HepG2 (cell line): ENCODE data around the gene AP4S1. TPM values are rescaled to one million over a fixed set of nuclear protein-coding genes. Genes with fewer than 3 reads are reported as not detected.

Experiments used
- DRAP1 ChIP-seq: IDR thresholded peaks from 2 replicates; pipeline ENCODE4 v1.6.1; 2016; ENCODE audit warnings: missing genetic modification reagents, missing compliant biosample characterization
- FOXP1 ChIP-seq, 2 experiments: fragments of 450-650 bp in 1 of 2; IDR thresholded peaks; 2 replicates each; pipeline ENCODE4 v1.6.1; 2017 to 2018; ENCODE audit warnings: antibody characterized with exemption in 1 of 2
- IRF2 ChIP-seq: IDR thresholded peaks from 2 replicates; pipeline ENCODE4 v1.6.1; 2018; ENCODE audit warnings: missing genetic modification reagents, missing compliant biosample characterization
- KLF16 ChIP-seq, 2 experiments: sonication (generic) in 1 of 2; formaldehyde crosslinking in 1 of 2; IDR thresholded peaks; 2 replicates each; pipeline versions ENCODE4 v1.6.1 to v1.8.0; 2016 to 2023; ENCODE audit warnings: missing genetic modification reagents in 2 of 2, missing compliant biosample characterization in 1 of 2
- LRRFIP1 ChIP-seq: sonication (generic); formaldehyde crosslinking; conservative IDR thresholded peaks from 2 replicates; pipeline ENCODE4 v1.4.0; 2020; ENCODE audit warnings: missing genetic modification reagents
- NCOA2 ChIP-seq: sonication (generic); formaldehyde crosslinking; IDR thresholded peaks from 2 replicates; pipeline ENCODE4 v1.8.0; 2022; ENCODE audit warnings: inconsistent platforms
- NFKB2 ChIP-seq: sonication (generic); formaldehyde crosslinking; IDR thresholded peaks from 2 replicates; pipeline ENCODE4 v1.4.0; 2020; ENCODE audit warnings: missing genetic modification reagents, borderline replicate concordance
- RAD51 ChIP-seq: fragments of 450-650 bp; IDR thresholded peaks from 2 replicates; pipeline ENCODE4 v1.6.1; 2016; ENCODE audit warnings: borderline replicate concordance
- SMARCC2 ChIP-seq: fragments of 450-650 bp; IDR thresholded peaks from 2 replicates; pipeline ENCODE4 v1.6.1; 2017; ENCODE audit warnings: antibody characterized with exemption, mild to moderate bottlenecking
- SOX6 ChIP-seq, 2 experiments: fragments of 450-650 bp in 1 of 2; sonication (generic) in 1 of 2; formaldehyde crosslinking in 1 of 2; IDR thresholded peaks; 2 replicates each; pipeline versions ENCODE4 v1.4.0 to v1.6.1; 2017 to 2020; ENCODE audit warnings: antibody characterized with exemption in 1 of 2, mild to moderate bottlenecking in 1 of 2, missing genetic modification reagents in 1 of 2
- XRCC5 ChIP-seq: fragments of 200-400 bp; formaldehyde crosslinking; optimal IDR thresholded peaks from 2 replicates; pipeline ENCODE3; 2017; ENCODE audit warnings: mild to moderate bottlenecking, low read length
- ZBTB25 ChIP-seq: IDR thresholded peaks from 2 replicates; pipeline ENCODE4 v1.6.1; 2018; ENCODE audit warnings: missing genetic modification reagents
- ZBTB8A ChIP-seq: sonication (generic); formaldehyde crosslinking; IDR thresholded peaks from 2 replicates; pipeline ENCODE4 v1.4.0; 2020; ENCODE audit warnings: mild to moderate bottlenecking, low read depth, missing genetic modification reagents, borderline replicate concordance
- ZFP37 ChIP-seq: sonication (generic); formaldehyde crosslinking; IDR thresholded peaks from 2 replicates; pipeline ENCODE4 v1.4.0; 2020; ENCODE audit warnings: missing genetic modification reagents, borderline replicate concordance
- ZMAT5 ChIP-seq: sonication (generic); formaldehyde crosslinking; IDR thresholded peaks from 2 replicates; pipeline ENCODE4 v1.5.0; 2020; ENCODE audit warnings: mild to moderate bottlenecking, low read depth, missing genetic modification reagents, borderline replicate concordance
- ZNF331 ChIP-seq: sonication (generic); formaldehyde crosslinking; IDR thresholded peaks from 2 replicates; pipeline ENCODE4 v1.4.0; 2020; ENCODE audit warnings: missing genetic modification reagents
- ZNF503 ChIP-seq: sonication (generic); formaldehyde crosslinking; IDR thresholded peaks from 2 replicates; pipeline ENCODE4 v1.4.0; 2020; ENCODE audit warnings: missing genetic modification reagents
- ZNF614 ChIP-seq: IDR thresholded peaks from 2 replicates; pipeline ENCODE4 v1.6.1; 2018; ENCODE audit warnings: missing biosample characterization, missing genetic modification reagents, inconsistent platforms, borderline replicate concordance
- ZSCAN9 ChIP-seq: IDR thresholded peaks from 2 replicates; pipeline ENCODE4 v1.6.1; 2016; ENCODE audit warnings: borderline replicate concordance
- polyA plus RNA-seq, 8 experiments: library from polyadenylated mRNA; depleted of rRNA in 3 of 8; stranded (reverse) in 7 of 8; unstranded in 1 of 8; fragments of >200 nt; fragmentation: Illumina TruSeq in 4 of 8; extraction: Trizol in 4 of 8; gene quantifications; 2 replicates each; pipeline versions ENCODE4 v1.2.1 to v1.2.3, GENCODE V29; 2011 to 2016; ENCODE audit warnings: low read depth in 4 of 8, missing spikeins in 1 of 8, mixed read lengths in 1 of 8; ENCODE audit not compliant: insufficient read depth in 1 of 8
- total RNA-seq, 5 experiments: library from RNA; depleted of rRNA; stranded (reverse); fragments of >200 nt; fragmentation: Illumina TruSeq; extraction: Trizol; gene quantifications; 2 replicates each; pipeline ENCODE4 v1.2.3, GENCODE V29; 2016; ENCODE audit warnings: low read depth in 1 of 5
- TF ChIP-seq, protein P1 (sequence below): sonication (generic); formaldehyde crosslinking; IDR thresholded peaks from 2 replicates; pipeline ENCODE4 v1.5.0; 2020; ENCODE audit warnings: mild to moderate bottlenecking, missing genetic modification reagents

The AP4S1 gene
- total and polyA plus RNA-seq, 2 of the 13 experiments (the other 11 are each of a cell fraction or from before 2014, with no cell fraction given): 3.9 to 21.1 TPM

- TF ChIP-seq LRRFIP1 (CRISPR knock-in tag): 0 out of 2 replicates have a peak, but pooled peaks have one; percentile 4
- peak; percentile 13; the same call in 1 of the 2 replicates for TF ChIP-seq DRAP1 (CRISPR knock-in tag)
- 0 out of 2 replicates have a peak, but pooled peaks have one; percentile 19 for TF ChIP-seq ZFP37 (CRISPR knock-in tag)
- TF ChIP-seq NCOA2 (CRISPR knock-in tag): 0 out of 2 replicates have a peak, but pooled peaks have one; percentile 43
- TF ChIP-seq ZNF503 (CRISPR knock-in tag): peak; percentile 78; the same call in 1 of the 2 replicates
- TF ChIP-seq ZNF614 (CRISPR knock-in tag): peak; percentile 63; the same call in 1 of the 2 replicates
- 0 out of 2 replicates have a peak, but pooled peaks have one; percentile 14 for TF ChIP-seq ZBTB25 (CRISPR knock-in tag)
- peak; percentile 25; the same call in 1 of the 2 replicates for TF ChIP-seq SMARCC2
- TF ChIP-seq ZSCAN9 (CRISPR knock-in tag): peak; percentile 39; the same call in 1 of the 2 replicates
- no peak for TF ChIP-seq RAD51
- no peak; the same call in 1 of the 2 replicates for TF ChIP-seq SOX6 (IDR thresholded peaks at IDR 0.05)
- peak; percentile 87 for TF ChIP-seq SOX6 (CRISPR knock-in tag; IDR thresholded peaks at IDR 0.05)
- TF ChIP-seq, protein P1, sequence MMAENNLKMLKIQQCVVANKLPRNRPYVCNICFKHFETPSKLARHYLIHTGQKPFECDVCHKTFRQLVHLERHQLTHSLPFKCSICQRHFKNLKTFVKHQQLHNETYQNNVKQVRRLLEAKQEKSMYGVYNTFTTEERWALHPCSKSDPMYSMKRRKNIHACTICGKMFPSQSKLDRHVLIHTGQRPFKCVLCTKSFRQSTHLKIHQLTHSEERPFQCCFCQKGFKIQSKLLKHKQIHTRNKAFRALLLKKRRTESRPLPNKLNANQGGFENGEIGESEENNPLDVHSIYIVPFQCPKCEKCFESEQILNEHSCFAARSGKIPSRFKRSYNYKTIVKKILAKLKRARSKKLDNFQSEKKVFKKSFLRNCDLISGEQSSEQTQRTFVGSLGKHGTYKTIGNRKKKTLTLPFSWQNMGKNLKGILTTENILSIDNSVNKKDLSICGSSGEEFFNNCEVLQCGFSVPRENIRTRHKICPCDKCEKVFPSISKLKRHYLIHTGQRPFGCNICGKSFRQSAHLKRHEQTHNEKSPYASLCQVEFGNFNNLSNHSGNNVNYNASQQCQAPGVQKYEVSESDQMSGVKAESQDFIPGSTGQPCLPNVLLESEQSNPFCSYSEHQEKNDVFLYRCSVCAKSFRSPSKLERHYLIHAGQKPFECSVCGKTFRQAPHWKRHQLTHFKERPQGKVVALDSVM: peak; percentile 100
- TF ChIP-seq ZBTB8A (CRISPR knock-in tag): no peak
- peak; percentile 91 for TF ChIP-seq FOXP1 (IDR thresholded peaks at IDR 0.05)
- TF ChIP-seq FOXP1 (CRISPR knock-in tag; IDR thresholded peaks at IDR 0.05): peak; percentile 90
- no peak for TF ChIP-seq NFKB2 (CRISPR knock-in tag)
- TF ChIP-seq ZNF331 (CRISPR knock-in tag): 0 out of 2 replicates have a peak, but pooled peaks have one; percentile 8
- TF ChIP-seq ZMAT5 (CRISPR knock-in tag): no peak
- 0 out of 4 replicates have a peak, but pooled peaks of 1 of the 2 experiments have one; percentile 45 for TF ChIP-seq KLF16 (CRISPR knock-in tag; IDR thresholded peaks at IDR 0.05)
- peak; percentile 57; the same call in 1 of the 2 replicates for TF ChIP-seq IRF2 (CRISPR knock-in tag)
- peak; percentile 29 for TF ChIP-seq XRCC5
Observed at GRCh38 chr14:31038521-31039166, 13.2 kb downstream of the AP4S1 start (continued).
